Measurements from ENCODE around the gene CYTIP.
A peak's percentile ranks its signal among the peaks of the same experiment; 100 is the strongest.
"Not testable (repeated sequence)": the region's sequence is repeated elsewhere in the genome, so short reads cannot be mapped to it uniquely, and the experiment has no call there.

Gene CYTIP

GRCh38 chr2:157414050-157414449 lies 29.8 kb downstream of the CYTIP start:
- Histone ChIP-seq H3K27me3 (replicated peaks; ENCODE audit: control insufficient read depth, insufficient read depth, low read length, poor library complexity, severe bottlenecking) (no peaks in the 10 kb centered on the region), H3K4me3 (ENCODE audit: insufficient read depth, low read depth, low read length, poor library complexity, severe bottlenecking) (peak overlapping the region; percentile 8), H3K27ac (ENCODE audit: insufficient read depth, low read length, poor library complexity, severe bottlenecking) (peak overlapping the region; percentile 60), H3K9me3 (ENCODE audit: control insufficient read depth, low read length) (peaks cover 4% of the 10 kb centered on the region), H3K36me3 (ENCODE audit: control insufficient read depth, insufficient read depth, low read length) (peaks cover 58% of the 10 kb centered on the region), H3K4me1 (ENCODE audit: control insufficient read depth, insufficient read depth, low read length, poor library complexity, severe bottlenecking) (peaks cover 81% of the 10 kb centered on the region)
- DNase-seq, result no peak

GRCh38 chr2:157413326-157414035 lies 30.4 kb downstream of the CYTIP start:
- Histone ChIP-seq H3K27ac (ENCODE audit: insufficient read depth, low read length, poor library complexity, severe bottlenecking) (peak overlapping the region; percentile 60), H3K27me3 (replicated peaks; ENCODE audit: control insufficient read depth, insufficient read depth, low read length, poor library complexity, severe bottlenecking) (no peaks in the 10 kb centered on the region), H3K4me1 (ENCODE audit: control insufficient read depth, insufficient read depth, low read length, poor library complexity, severe bottlenecking) (peaks cover 75% of the 10 kb centered on the region), H3K4me3 (ENCODE audit: insufficient read depth, low read depth, low read length, poor library complexity, severe bottlenecking) (no peak overlapping the region), H3K36me3 (ENCODE audit: control insufficient read depth, insufficient read depth, low read length) (peaks cover 56% of the 10 kb centered on the region), H3K9me3 (ENCODE audit: control insufficient read depth, low read length) (peaks cover 4% of the 10 kb centered on the region)
- peak; percentile 22 to 49 (median 32) for DNase-seq

DNA sequence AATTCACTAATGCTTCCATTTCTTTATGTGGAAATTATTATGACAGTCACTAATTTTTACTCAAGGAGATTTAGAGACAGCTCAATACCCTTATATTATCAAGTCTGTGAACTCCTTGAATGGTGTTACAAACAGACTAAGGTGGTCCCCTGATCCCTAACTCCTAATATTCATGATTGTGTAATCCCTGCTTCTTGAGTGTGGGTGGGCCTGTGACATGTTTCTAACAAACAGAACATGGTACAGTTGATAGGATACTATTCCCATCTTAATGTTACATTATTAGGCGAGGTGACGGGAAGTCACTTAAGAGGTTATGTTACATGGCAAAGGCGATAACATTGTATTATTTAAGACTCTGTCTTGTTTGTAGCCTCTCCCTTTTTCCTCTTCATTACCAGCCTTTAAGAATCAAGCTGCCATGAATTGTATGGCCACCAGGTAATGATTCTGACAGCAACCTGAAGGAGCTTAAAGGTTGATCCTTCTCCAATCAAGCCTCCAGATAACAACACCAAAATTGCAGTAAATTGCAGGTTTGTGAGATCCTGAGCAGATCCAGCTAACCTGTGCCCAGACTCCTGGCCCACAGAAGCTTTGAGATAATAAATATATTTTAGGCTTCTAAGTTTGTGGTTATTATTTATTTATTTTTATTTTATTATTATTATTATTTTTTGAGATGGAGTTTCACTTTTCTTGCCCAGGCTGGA lies 32.1 kb downstream of the CYTIP start:
- no peak overlapping the region for H3K4me3 ChIP-seq (ENCODE audit: insufficient read depth, low read depth, low read length, poor library complexity, severe bottlenecking)
- H3K4me1 ChIP-seq (ENCODE audit: control insufficient read depth, insufficient read depth, low read length, poor library complexity, severe bottlenecking), result peaks cover 61% of the 10 kb centered on the region
- H3K27me3 ChIP-seq (replicated peaks; ENCODE audit: control insufficient read depth, insufficient read depth, low read length, poor library complexity, severe bottlenecking), result no peaks in the 10 kb centered on the region
- H3K9me3 ChIP-seq (ENCODE audit: control insufficient read depth, low read length), result peaks cover 10% of the 10 kb centered on the region
- H3K27ac ChIP-seq (ENCODE audit: insufficient read depth, low read length, poor library complexity, severe bottlenecking), result peak overlapping the region; percentile 8
- peaks cover 41% of the 10 kb centered on the region for H3K36me3 ChIP-seq (ENCODE audit: control insufficient read depth, insufficient read depth, low read length)
- DNase-seq, result no peak

GRCh38 chr2:157405398-157405797 lies 38.5 kb downstream of the CYTIP start:
- H3K36me3 ChIP-seq (ENCODE audit: control insufficient read depth, insufficient read depth, low read length), result peaks cover 14% of the 10 kb centered on the region
- peaks cover 22% of the 10 kb centered on the region for H3K9me3 ChIP-seq (ENCODE audit: control insufficient read depth, low read length)
- not testable (repeated sequence) for H3K27me3 ChIP-seq (replicated peaks; ENCODE audit: control insufficient read depth, insufficient read depth, low read length, poor library complexity, severe bottlenecking); H3K27ac ChIP-seq (ENCODE audit: insufficient read depth, low read length, poor library complexity, severe bottlenecking); H3K4me3 ChIP-seq (ENCODE audit: insufficient read depth, low read depth, low read length, poor library complexity, severe bottlenecking); DNase-seq
- peaks cover 31% of the 10 kb centered on the region for H3K4me1 ChIP-seq (ENCODE audit: control insufficient read depth, insufficient read depth, low read length, poor library complexity, severe bottlenecking)

DNA sequence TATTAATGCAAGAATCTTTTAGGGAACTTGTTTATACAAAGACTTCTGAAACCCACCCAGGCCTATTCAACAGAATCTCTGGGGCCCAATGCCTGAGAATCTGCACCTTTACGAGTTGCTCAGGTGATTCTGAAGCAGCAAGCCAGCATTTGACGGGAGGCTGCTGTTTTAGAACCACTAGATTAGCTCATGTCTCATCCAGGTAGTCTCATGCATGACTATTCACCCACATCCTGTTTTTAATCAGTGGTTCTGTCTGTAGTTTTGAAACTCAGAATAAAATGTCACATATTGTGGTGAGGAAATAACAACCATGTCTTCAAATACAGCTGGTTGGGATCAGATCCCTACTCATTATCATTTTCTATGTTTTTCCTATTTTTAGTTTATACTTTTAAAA lies 39.5 kb downstream of the CYTIP start:
- no peak overlapping the region for H3K4me3 ChIP-seq (ENCODE audit: insufficient read depth, low read depth, low read length, poor library complexity, severe bottlenecking)
- H3K9me3 ChIP-seq (ENCODE audit: control insufficient read depth, low read length), result peaks cover 18% of the 10 kb centered on the region
- peak; percentile 53 to 65 (median 60) for DNase-seq
- H3K36me3 ChIP-seq (ENCODE audit: control insufficient read depth, insufficient read depth, low read length), result peaks cover 10% of the 10 kb centered on the region
- peaks cover 24% of the 10 kb centered on the region for H3K4me1 ChIP-seq (ENCODE audit: control insufficient read depth, insufficient read depth, low read length, poor library complexity, severe bottlenecking)
- no peaks in the 10 kb centered on the region for H3K27me3 ChIP-seq (replicated peaks; ENCODE audit: control insufficient read depth, insufficient read depth, low read length, poor library complexity, severe bottlenecking)
- H3K27ac ChIP-seq (ENCODE audit: insufficient read depth, low read length, poor library complexity, severe bottlenecking), result peak overlapping the region; percentile 79

DNA sequence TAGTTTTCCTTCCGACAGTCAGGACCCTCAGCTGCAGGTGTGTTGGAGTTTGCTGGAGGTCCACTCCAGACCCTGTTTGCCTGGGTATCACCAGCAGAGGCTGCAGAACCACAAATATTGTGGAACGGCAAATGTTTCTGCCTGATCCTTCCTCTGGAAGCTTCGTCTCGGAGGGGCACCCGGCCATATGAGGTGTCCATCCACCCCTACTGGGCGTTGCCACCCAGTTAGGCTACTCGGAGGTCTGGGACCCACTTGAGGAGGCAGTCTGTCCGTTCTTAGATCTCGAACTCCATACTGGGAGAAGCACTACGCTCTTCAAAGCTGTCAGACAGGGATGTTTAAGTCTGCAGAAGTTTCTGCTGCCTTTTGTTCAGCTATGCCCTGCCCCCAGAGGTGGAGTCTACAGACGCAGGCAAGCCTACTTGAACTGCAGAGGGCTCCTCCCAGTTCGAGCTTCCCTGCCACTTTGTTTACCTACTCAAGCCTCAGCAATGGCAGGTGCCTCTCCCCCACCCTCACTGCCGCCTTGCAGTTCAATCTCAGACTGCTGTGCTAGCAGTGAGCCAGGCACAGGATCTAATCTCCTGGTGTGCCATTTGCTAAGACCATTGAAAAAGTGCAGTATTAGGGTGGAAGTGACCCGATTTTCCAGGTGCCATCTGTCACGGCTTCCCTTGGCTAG lies 40.9 kb downstream of the CYTIP start:
- not testable (repeated sequence) for DNase-seq; H3K4me3 ChIP-seq (ENCODE audit: insufficient read depth, low read depth, low read length, poor library complexity, severe bottlenecking); H3K36me3 ChIP-seq (ENCODE audit: control insufficient read depth, insufficient read depth, low read length); H3K27me3 ChIP-seq (replicated peaks; ENCODE audit: control insufficient read depth, insufficient read depth, low read length, poor library complexity, severe bottlenecking)
- Histone ChIP-seq H3K27ac (ENCODE audit: insufficient read depth, low read length, poor library complexity, severe bottlenecking) (peak overlapping the region; percentile 79), H3K4me1 (ENCODE audit: control insufficient read depth, insufficient read depth, low read length, poor library complexity, severe bottlenecking) (peaks cover 21% of the 10 kb centered on the region), H3K9me3 (ENCODE audit: control insufficient read depth, low read length) (peaks cover 12% of the 10 kb centered on the region)

DNA sequence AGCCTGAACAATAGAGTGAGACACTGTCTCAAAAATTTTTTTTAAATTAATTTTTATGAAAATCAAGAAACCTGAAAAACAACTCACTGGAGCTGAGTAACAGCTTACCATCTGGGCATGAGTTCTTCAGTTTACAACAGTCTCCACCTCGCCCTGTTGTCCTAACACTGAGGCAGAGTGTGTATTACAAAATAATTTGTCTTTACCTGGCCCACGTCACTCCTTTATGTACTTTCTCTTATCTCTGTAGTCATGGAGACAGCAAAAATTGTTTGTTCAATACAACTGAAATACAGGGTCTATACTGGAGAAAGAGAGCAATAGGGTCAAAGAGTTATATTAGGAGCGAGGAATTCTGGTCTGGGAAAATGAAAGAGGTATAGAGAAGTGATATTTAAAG lies 48.1 kb downstream of the CYTIP start:
- peaks cover 3% of the 10 kb centered on the region for H3K9me3 ChIP-seq (ENCODE audit: control insufficient read depth, low read length)
- H3K27me3 ChIP-seq (replicated peaks; ENCODE audit: control insufficient read depth, insufficient read depth, low read length, poor library complexity, severe bottlenecking), result no peaks in the 10 kb centered on the region
- DNase-seq, result no peak

DNA sequence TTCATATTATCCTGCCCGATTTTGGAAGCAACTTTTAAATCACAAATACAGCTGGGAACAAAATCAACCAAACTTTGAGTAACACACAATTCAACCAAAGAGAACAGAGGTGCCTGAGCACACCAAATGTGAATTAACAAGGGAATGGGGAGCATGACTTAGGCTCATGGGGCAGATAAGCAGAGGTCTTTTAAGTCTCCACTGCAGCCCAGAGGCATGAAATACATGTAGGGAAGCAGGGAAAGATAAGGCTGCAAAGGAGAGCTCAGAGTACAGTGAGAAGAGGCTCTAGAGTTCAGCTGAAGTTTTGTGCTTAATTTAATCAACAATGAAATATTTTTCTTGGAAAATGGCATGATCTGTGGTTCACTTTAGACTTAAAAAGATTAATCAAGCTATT lies 49.0 kb downstream of the CYTIP start:
- Histone ChIP-seq H3K4me1 (ENCODE audit: control insufficient read depth, insufficient read depth, low read length, poor library complexity, severe bottlenecking) (no peaks in the 10 kb centered on the region), H3K9me3 (ENCODE audit: control insufficient read depth, low read length) (peaks cover 3% of the 10 kb centered on the region), H3K36me3 (ENCODE audit: control insufficient read depth, insufficient read depth, low read length) (no peaks in the 10 kb centered on the region), H3K4me3 (ENCODE audit: insufficient read depth, low read depth, low read length, poor library complexity, severe bottlenecking) (no peak overlapping the region), H3K27me3 (replicated peaks; ENCODE audit: control insufficient read depth, insufficient read depth, low read length, poor library complexity, severe bottlenecking) (no peaks in the 10 kb centered on the region), H3K27ac (ENCODE audit: insufficient read depth, low read length, poor library complexity, severe bottlenecking) (no peak overlapping the region)
- DNase-seq, result no peak

More for the DNA sequence above, 48.1 kb downstream of the CYTIP start:
- H3K27ac ChIP-seq (ENCODE audit: insufficient read depth, low read length, poor library complexity, severe bottlenecking), result no peak overlapping the region
- no peaks in the 10 kb centered on the region for H3K36me3 ChIP-seq (ENCODE audit: control insufficient read depth, insufficient read depth, low read length)
- no peak overlapping the region for H3K4me3 ChIP-seq (ENCODE audit: insufficient read depth, low read depth, low read length, poor library complexity, severe bottlenecking)
- no peaks in the 10 kb centered on the region for H3K4me1 ChIP-seq (ENCODE audit: control insufficient read depth, insufficient read depth, low read length, poor library complexity, severe bottlenecking)

GRCh38 chr2:157393348-157393747 lies 50.5 kb downstream of the CYTIP start:
- H3K9me3 ChIP-seq (ENCODE audit: control insufficient read depth, low read length), result peaks cover 3% of the 10 kb centered on the region
- no peaks in the 10 kb centered on the region for H3K4me1 ChIP-seq (ENCODE audit: control insufficient read depth, insufficient read depth, low read length, poor library complexity, severe bottlenecking)
- H3K27ac ChIP-seq (ENCODE audit: insufficient read depth, low read length, poor library complexity, severe bottlenecking), result no peak overlapping the region
- no peak for DNase-seq
- H3K4me3 ChIP-seq (ENCODE audit: insufficient read depth, low read depth, low read length, poor library complexity, severe bottlenecking), result no peak overlapping the region
- no peaks in the 10 kb centered on the region for H3K36me3 ChIP-seq (ENCODE audit: control insufficient read depth, insufficient read depth, low read length)
- no peaks in the 10 kb centered on the region for H3K27me3 ChIP-seq (replicated peaks; ENCODE audit: control insufficient read depth, insufficient read depth, low read length, poor library complexity, severe bottlenecking)

- Histone ChIP-seq H3K4me3 (ENCODE audit: insufficient read depth, low read depth, low read length, poor library complexity, severe bottlenecking) (no peak overlapping the region), H3K27ac (ENCODE audit: insufficient read depth, low read length, poor library complexity, severe bottlenecking) (no peak overlapping the region), H3K36me3 (ENCODE audit: control insufficient read depth, insufficient read depth, low read length) (no peaks in the 10 kb centered on the region), H3K4me1 (ENCODE audit: control insufficient read depth, insufficient read depth, low read length, poor library complexity, severe bottlenecking) (peaks cover 4% of the 10 kb centered on the region), H3K27me3 (replicated peaks; ENCODE audit: control insufficient read depth, insufficient read depth, low read length, poor library complexity, severe bottlenecking) (no peaks in the 10 kb centered on the region), H3K9me3 (ENCODE audit: control insufficient read depth, low read length) (no peaks in the 10 kb centered on the region)
- DNase-seq, result no peak
Observed at GRCh38 chr2:157388827-157389226, 55.1 kb downstream of the CYTIP start.

Measured in effector memory CD4-positive, alpha-beta T cell (primary cell).